ENCODE data around the gene GPC1. TPM values are rescaled to one million over a fixed set of nuclear protein-coding genes. Genes with fewer than 3 reads are reported as not detected.

Gene GPC1
- total and polyA plus RNA-seq, 2 of the 13 experiments (the other 11 are each of a cell fraction or from before 2014, with no cell fraction given) = 4.0 to 5.5 TPM

DNA sequence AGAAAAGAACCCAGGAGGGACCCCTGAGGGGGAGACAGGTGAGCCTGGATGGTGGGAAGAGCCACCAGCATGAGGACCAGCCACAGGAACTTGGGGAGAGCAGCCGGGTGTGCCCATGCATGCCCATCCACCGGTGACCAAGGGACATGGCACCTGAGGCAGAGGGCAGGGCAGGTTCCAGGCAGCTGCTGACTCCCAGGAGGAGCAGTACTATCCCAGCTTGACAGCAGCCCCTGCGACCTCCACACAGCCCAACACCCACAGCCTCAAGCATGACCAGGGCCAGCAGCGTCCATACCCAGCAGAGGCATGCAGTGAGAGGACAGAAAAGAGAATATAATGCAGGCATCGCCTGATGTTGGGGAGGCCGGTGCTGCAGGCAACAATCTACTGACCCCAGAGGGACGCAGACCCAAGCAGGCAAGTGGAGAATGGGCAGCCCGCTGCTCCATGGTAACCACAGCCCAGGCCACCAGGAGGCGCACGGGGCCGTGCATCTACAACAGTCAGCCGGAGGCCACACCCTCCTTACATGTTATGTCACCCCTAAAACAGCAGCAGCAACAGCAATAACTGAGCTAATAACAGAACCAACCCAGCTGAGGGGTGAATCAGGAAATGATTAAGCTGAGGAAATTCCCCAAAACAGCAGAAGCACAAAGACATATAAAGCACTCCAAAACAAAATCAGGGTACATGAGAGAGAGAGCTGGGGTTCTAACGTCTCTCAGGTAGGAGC, 78.3 kb downstream of the GPC1 start (continued):
- TF ChIP-seq CREBL2 (CRISPR knock-in tag; IDR thresholded peaks at IDR 0.05; ENCODE audit: borderline replicate concordance) = no peak
- TF ChIP-seq THAP9 (CRISPR knock-in tag; IDR thresholded peaks at IDR 0.05; ENCODE audit: borderline replicate concordance) = no peak; the same call in 1 of the 2 replicates
- TF ChIP-seq, protein P1, sequence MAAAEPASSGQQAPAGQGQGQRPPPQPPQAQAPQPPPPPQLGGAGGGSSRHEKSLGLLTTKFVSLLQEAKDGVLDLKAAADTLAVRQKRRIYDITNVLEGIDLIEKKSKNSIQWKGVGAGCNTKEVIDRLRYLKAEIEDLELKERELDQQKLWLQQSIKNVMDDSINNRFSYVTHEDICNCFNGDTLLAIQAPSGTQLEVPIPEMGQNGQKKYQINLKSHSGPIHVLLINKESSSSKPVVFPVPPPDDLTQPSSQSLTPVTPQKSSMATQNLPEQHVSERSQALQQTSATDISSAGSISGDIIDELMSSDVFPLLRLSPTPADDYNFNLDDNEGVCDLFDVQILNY (CRISPR knock-in tag; conservative IDR thresholded peaks at IDR 0.05) = no peak
- TF ChIP-seq ZSCAN9 (CRISPR knock-in tag; IDR thresholded peaks at IDR 0.05; ENCODE audit: borderline replicate concordance) = 0 out of 2 replicates have a peak, but pooled peaks have one; percentile 56
- no peak for TF ChIP-seq ARHGAP35 (CRISPR knock-in tag; IDR thresholded peaks at IDR 0.05; ENCODE audit: borderline replicate concordance)
- TF ChIP-seq ZNF709 (CRISPR knock-in tag; IDR thresholded peaks at IDR 0.05) = no peak
- TF ChIP-seq ZBTB14 (CRISPR knock-in tag; IDR thresholded peaks at IDR 0.05) = no peak
- TF ChIP-seq MAFF (IDR thresholded peaks at IDR 0.05; ENCODE audit: low read depth, low read length) = no peak
- 0 out of 2 replicates have a peak, but pooled peaks have one; percentile 25 for TF ChIP-seq NRL (CRISPR knock-in tag; IDR thresholded peaks at IDR 0.05; ENCODE audit: borderline replicate concordance)
- TF ChIP-seq, protein P2, sequence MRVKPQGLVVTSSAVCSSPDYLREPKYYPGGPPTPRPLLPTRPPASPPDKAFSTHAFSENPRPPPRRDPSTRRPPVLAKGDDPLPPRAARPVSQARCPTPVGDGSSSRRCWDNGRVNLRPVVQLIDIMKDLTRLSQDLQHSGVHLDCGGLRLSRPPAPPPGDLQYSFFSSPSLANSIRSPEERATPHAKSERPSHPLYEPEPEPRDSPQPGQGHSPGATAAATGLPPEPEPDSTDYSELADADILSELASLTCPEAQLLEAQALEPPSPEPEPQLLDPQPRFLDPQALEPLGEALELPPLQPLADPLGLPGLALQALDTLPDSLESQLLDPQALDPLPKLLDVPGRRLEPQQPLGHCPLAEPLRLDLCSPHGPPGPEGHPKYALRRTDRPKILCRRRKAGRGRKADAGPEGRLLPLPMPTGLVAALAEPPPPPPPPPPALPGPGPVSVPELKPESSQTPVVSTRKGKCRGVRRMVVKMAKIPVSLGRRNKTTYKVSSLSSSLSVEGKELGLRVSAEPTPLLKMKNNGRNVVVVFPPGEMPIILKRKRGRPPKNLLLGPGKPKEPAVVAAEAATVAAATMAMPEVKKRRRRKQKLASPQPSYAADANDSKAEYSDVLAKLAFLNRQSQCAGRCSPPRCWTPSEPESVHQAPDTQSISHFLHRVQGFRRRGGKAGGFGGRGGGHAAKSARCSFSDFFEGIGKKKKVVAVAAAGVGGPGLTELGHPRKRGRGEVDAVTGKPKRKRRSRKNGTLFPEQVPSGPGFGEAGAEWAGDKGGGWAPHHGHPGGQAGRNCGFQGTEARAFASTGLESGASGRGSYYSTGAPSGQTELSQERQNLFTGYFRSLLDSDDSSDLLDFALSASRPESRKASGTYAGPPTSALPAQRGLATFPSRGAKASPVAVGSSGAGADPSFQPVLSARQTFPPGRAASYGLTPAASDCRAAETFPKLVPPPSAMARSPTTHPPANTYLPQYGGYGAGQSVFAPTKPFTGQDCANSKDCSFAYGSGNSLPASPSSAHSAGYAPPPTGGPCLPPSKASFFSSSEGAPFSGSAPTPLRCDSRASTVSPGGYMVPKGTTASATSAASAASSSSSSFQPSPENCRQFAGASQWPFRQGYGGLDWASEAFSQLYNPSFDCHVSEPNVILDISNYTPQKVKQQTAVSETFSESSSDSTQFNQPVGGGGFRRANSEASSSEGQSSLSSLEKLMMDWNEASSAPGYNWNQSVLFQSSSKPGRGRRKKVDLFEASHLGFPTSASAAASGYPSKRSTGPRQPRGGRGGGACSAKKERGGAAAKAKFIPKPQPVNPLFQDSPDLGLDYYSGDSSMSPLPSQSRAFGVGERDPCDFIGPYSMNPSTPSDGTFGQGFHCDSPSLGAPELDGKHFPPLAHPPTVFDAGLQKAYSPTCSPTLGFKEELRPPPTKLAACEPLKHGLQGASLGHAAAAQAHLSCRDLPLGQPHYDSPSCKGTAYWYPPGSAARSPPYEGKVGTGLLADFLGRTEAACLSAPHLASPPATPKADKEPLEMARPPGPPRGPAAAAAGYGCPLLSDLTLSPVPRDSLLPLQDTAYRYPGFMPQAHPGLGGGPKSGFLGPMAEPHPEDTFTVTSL (CRISPR knock-in tag; IDR thresholded peaks at IDR 0.05; ENCODE audit: borderline replicate concordance) = no peak
- TF ChIP-seq ZNF747 (CRISPR knock-in tag; IDR thresholded peaks at IDR 0.05; ENCODE audit: borderline replicate concordance) = no peak
- TF ChIP-seq HOMEZ (CRISPR knock-in tag; IDR thresholded peaks at IDR 0.05; ENCODE audit: low read depth) = 0 out of 2 replicates have a peak, but pooled peaks have one; percentile 37
- TF ChIP-seq KLF9 (CRISPR knock-in tag; IDR thresholded peaks at IDR 0.05; ENCODE audit: low read depth) = no peak
- TF ChIP-seq SRSF9 (IDR thresholded peaks at IDR 0.05; ENCODE audit: borderline replicate concordance, insufficient read depth, low read depth, low read length, poor library complexity, severe bottlenecking) = no peak
- no peak for TF ChIP-seq NFATC3 (CRISPR knock-in tag; IDR thresholded peaks at IDR 0.05)
